Activated B cell treated with CpG ODN at 0.5 μM for 24 hours (primary cell): ENCODE measurements around the gene PGLYRP1. TPM values are rescaled to one million over a fixed set of nuclear protein-coding genes. Genes with fewer than 3 reads are reported as not detected.

Experiments
- ATAC-seq: fragments of 200-7000 bp; cut with Tn5 transposase; one replicate; pipeline ENCODE4 v1.10.0; 2021; ENCODE audit warnings: low read depth, mild to moderate bottlenecking, moderate library complexity
- CTCF ChIA-PET: fragments of 350-600 bp; sonication (Branson Sonifier 250); formaldehyde crosslinking; loops from one replicate; lab custom pipeline; 2021; ENCODE audit warnings: antibody characterized with exemption; lab: Charles Lee
- POLR2A ChIA-PET: fragments of 350-600 bp; sonication (Branson Sonifier 250); formaldehyde crosslinking; loops from one replicate; lab custom pipeline; 2021; ENCODE audit warnings: antibody characterized with exemption; lab: Charles Lee
- DNase-seq: peaks from one replicate; pipeline ENCODE4 v3.0.0; 2022
- H3K27ac Mint-ChIP-seq: one replicate; pipeline ENCODE4 v1.8.0; 2020; ENCODE audit warnings: mixed read lengths
- H3K27me3 Mint-ChIP-seq: one replicate; pipeline ENCODE4 v1.8.0; 2021; ENCODE audit warnings: mixed read lengths
- H3K36me3 Mint-ChIP-seq: one replicate; pipeline ENCODE4 v1.8.0; 2021; ENCODE audit warnings: low read depth, mixed read lengths
- H3K4me1 Mint-ChIP-seq: one replicate; pipeline ENCODE4 v1.8.0; 2021; ENCODE audit warnings: mixed read lengths
- H3K4me3 Mint-ChIP-seq: one replicate; pipeline ENCODE4 v1.8.0; 2020; ENCODE audit warnings: mild to moderate bottlenecking, mixed read lengths
- H3K9me3 Mint-ChIP-seq: one replicate; pipeline ENCODE4 v1.8.0; 2020; ENCODE audit warnings: mixed read lengths
- CTCF ChIP-seq: fragments of 200-600 bp; IDR thresholded peaks from one replicate; pipeline ENCODE4 v1.8.0; 2022; ENCODE audit warnings: antibody characterized with exemption, mild to moderate bottlenecking
- intact Hi-C: fragments of 100-400 bp; cut with micrococcal nuclease; formaldehyde crosslinking; loops from one replicate; pipeline ENCODE4 v1.15.1; 2024
- total RNA-seq: library from RNA; stranded (reverse); gene quantifications from 2 replicates; pipeline ENCODE4 v1.2.3, GENCODE V29; 2022

The PGLYRP1 gene
- total RNA-seq, 1 donor from 2014 or later: not detected

DNA sequence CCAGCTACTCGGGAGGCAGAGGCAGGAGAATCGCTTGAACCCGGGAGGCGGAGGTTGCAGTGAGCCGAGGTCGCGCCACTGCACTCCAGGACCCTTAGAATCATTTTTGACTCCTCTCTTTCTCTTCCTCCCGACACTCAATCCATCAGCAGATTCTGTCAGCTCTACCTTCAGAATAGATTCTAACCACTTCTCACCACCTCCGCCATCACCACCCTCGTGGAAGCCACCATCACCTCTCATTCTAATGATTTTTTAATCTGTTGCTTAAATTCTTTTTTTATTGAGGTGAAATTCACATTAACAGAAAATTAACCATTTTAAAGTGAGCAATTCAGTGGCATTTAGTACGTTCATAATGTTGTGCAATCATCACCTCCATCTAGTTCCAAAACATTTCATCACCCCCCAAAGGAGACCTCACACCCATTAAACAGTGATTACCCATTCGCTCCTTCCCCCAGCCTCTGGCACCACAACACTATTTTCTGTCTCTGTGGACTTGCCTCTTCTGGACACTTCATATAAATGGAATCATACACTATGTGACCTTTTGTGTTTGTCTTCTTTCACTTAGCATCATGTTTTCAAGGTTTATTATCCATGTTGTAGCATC, 32.6 kb downstream of the PGLYRP1 start:
- ATAC-seq (no peak), DNase-seq (no peak)
- CTCF ChIA-PET: no interaction called here
- no peak for TF ChIP-seq CTCF
- no peaks in the 10 kb centered on the region for H3K4me1 Mint-ChIP-seq
- H3K27me3 Mint-ChIP-seq: peaks cover 24% of the 10 kb centered on the region
- H3K27ac Mint-ChIP-seq: no peak overlapping the region
- intact Hi-C loops: no loop called here
- no peaks in the 10 kb centered on the region for H3K9me3 Mint-ChIP-seq
- no peaks in the 10 kb centered on the region for H3K36me3 Mint-ChIP-seq
- POLR2A ChIA-PET: no interaction called here
- H3K4me3 Mint-ChIP-seq: no peak overlapping the region

GRCh38 chr19:45985321-45985720, 37.5 kb downstream of the PGLYRP1 start:
- no peaks in the 10 kb centered on the region for H3K4me1 Mint-ChIP-seq
- ChIA-PET CTCF (no interaction called here), POLR2A (no interaction called here)
- H3K27me3 Mint-ChIP-seq: peaks cover 36% of the 10 kb centered on the region
- intact Hi-C loops: no loop called here
- H3K9me3 Mint-ChIP-seq: no peaks in the 10 kb centered on the region
- no peak for ATAC-seq
- no peak for TF ChIP-seq CTCF
- H3K36me3 Mint-ChIP-seq: no peaks in the 10 kb centered on the region
- no peak for DNase-seq
- no peak overlapping the region for H3K4me3 Mint-ChIP-seq
- no peak overlapping the region for H3K27ac Mint-ChIP-seq

- POLR2A ChIA-PET: no interaction called here
- Mint-ChIP-seq H3K4me3 (no peak overlapping the region), H3K9me3 (no peaks in the 10 kb centered on the region), H3K36me3 (no peaks in the 10 kb centered on the region), H3K27ac (no peak overlapping the region), H3K27me3 (peaks cover 42% of the 10 kb centered on the region), H3K4me1 (no peaks in the 10 kb centered on the region)
- TF ChIP-seq CTCF: no peak
- no peak for ATAC-seq
- intact Hi-C loops: no loop called here
- CTCF ChIA-PET: no interaction called here
- no peak for DNase-seq
Measured at GRCh38 chr19:45981350-45981749, 41.5 kb downstream of the PGLYRP1 start.

- ChIA-PET CTCF (no interaction called here), POLR2A (no interaction called here)
- intact Hi-C loops: no loop called here
- Mint-ChIP-seq H3K27me3 (peaks cover 54% of the 10 kb centered on the region), H3K9me3 (no peaks in the 10 kb centered on the region), H3K4me1 (no peaks in the 10 kb centered on the region), H3K27ac (no peak overlapping the region), H3K36me3 (no peaks in the 10 kb centered on the region), H3K4me3 (no peak overlapping the region)
- no peak for TF ChIP-seq CTCF
- DNase-seq: no peak
- ATAC-seq: no peak
Measured at GRCh38 chr19:45978156-45978555, 44.7 kb downstream of the PGLYRP1 start.

DNA sequence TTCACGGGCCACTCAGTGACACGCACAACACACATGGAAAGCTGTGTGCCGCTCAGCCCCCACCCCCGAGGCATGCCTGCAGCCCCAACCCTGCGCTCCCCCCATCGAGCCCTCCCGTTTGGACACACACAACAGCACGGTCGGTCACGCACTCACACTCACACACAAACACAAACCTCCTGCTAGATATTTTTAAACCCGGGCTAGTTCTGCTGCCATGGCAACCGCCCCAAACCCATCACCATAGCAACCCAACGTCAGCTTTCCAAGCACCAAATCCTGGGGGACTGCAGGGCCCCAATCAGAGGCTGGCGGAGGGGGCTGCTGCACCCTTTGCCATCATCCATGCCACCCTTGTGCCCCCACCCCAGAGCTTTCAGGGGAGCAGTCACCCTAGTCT, 46.7 kb downstream of the PGLYRP1 start:
- H3K27me3 Mint-ChIP-seq: peaks cover 60% of the 10 kb centered on the region
- intact Hi-C loops: no loop called here

More for the DNA sequence above, 46.7 kb downstream of the PGLYRP1 start:
- CTCF ChIA-PET: no interaction called here
- POLR2A ChIA-PET: no interaction called here
- no peak overlapping the region for H3K27ac Mint-ChIP-seq
- no peak for TF ChIP-seq CTCF
- H3K9me3 Mint-ChIP-seq: no peaks in the 10 kb centered on the region
- DNase-seq (no peak), ATAC-seq (no peak)
- H3K4me3 Mint-ChIP-seq: no peak overlapping the region
- H3K36me3 Mint-ChIP-seq: no peaks in the 10 kb centered on the region
- H3K4me1 Mint-ChIP-seq: peaks cover 16% of the 10 kb centered on the region
